IPS DF 6.9 (cell line): ENCODE measurements around the gene SLC24A3.

Source experiments
- DNase-seq: peaks from one replicate; pipeline ENCODE4 v3.0.0-alpha.2; 2013; ENCODE audit warnings: low read depth, low spot score
- H3K27ac ChIP-seq: one replicate; pipeline ENCODE4 v1.5.1; 2013; ENCODE audit warnings: low read length, control low read depth
- H3K27me3 ChIP-seq: 2 replicates; pipeline ENCODE4 v1.6.1; 2013; ENCODE audit warnings: mild to moderate bottlenecking, low read length; ENCODE audit not compliant: control insufficient read depth, insufficient read depth
- H3K36me3 ChIP-seq: 2 replicates; pipeline ENCODE4 v1.6.1; 2013; ENCODE audit warnings: low read length; ENCODE audit not compliant: control insufficient read depth, insufficient read depth
- H3K4me1 ChIP-seq: 2 replicates; pipeline ENCODE4 v1.6.1; 2013; ENCODE audit warnings: low read length; ENCODE audit not compliant: control insufficient read depth, insufficient read depth
- H3K4me3 ChIP-seq: 2 replicates; pipeline ENCODE4 v1.5.1; 2013; ENCODE audit warnings: mild to moderate bottlenecking, low read length
- H3K9me3 ChIP-seq: 2 replicates; pipeline ENCODE4 v1.6.1; 2013; ENCODE audit warnings: low read length, inconsistent platforms; ENCODE audit not compliant: control insufficient read depth, insufficient read depth
- WGBS: extraction: QIAGEN DNeasy Blood & Tissue Kit; methylation state at CpG from one replicate; pipeline ENCODE4 v1.1.7; 2013; ENCODE audit warnings: mixed read lengths, missing lambda C conversion rate; ENCODE audit not compliant: insufficient read length, insufficient coverage; 5-methylcytosine and 5-hydroxymethylcytosine counted together

The SLC24A3 gene

DNA sequence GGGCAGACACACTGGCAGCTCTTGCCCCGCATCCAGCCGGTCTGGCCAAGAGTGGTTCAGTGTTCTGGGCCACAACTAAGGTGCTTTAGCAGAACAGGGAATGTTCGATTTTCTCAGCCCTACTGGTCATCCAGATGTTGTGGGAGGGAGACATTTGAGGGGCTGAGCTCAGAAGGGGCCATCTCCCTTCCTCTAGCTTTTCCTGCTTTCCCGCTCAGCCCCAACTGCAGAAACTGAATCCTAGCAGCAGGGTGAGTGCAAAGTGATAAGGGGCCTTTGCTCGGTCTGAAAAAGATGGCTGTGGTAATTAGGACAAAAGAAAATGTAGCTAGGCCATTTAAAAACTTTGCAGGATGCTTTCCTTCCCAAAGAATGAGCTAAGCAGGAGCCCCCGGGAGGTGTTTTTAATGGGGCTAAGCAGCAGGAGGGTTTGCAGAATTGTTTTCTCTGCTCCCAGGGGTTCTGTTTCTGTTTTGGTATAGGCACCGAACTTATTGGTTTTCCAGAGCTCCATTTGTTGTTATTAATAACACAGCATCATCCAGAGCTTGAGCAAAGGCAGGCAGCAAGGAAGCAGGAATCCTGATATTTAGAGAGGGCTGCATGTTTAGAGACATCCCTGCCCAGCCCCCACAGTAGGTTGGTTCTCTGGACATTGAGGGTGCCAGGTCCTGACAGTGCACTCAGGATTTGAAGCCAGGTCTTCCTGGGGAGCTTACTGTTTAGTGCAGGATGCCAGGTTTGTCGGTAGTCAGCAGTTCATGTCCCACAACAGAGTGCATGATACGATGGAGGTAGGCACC is 210.9 kb downstream of the SLC24A3 start:
- Histone ChIP-seq H3K27ac (no peak overlapping the region), H3K27me3 (no peaks in the 10 kb centered on the region), H3K36me3 (no peaks in the 10 kb centered on the region), H3K9me3 (no peaks in the 10 kb centered on the region), H3K4me1 (peaks cover 11% of the 10 kb centered on the region), H3K4me3 (no peak overlapping the region)
- WGBS, result no CpG with 5 or more reads among the region's 9 CpGs
- no peak for DNase-seq

DNA sequence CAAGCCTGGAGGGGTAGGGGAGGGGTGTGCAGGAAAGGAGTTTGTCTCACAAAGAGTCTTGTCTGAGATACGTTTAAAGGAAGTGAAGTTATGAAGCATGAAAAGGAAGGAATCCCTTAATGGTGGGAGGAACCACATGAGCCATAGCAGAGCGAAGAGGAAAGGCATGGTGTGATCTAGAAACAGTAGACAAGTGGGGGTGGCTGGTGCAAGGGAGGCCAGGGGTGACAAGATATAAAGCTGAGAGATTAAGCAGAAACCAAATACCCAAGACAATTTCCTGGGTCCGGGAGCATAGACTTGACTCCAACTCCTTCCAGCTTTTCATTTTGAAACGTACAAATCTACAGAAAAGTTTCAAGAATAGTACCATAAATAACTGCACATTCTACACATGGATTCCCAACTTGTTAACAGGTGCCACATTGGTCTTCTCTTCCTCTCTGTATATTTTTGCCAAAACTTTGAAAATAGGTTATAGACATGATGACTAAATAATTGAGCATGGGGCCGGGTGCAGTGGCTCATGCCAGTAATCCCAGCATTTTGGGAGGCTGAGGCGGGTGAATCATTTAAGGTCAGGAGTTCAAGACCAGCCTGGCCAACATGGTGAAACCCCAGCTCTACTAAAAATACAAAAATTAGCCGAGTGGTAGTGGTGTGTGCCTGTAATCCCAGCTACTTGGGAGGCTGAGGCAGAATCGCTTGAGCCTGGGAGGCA is 211.6 kb downstream of the SLC24A3 start:
- Histone ChIP-seq H3K27me3 (no peaks in the 10 kb centered on the region), H3K36me3 (no peaks in the 10 kb centered on the region), H3K27ac (no peak overlapping the region), H3K4me3 (no peak overlapping the region), H3K9me3 (no peaks in the 10 kb centered on the region), H3K4me1 (peaks cover 11% of the 10 kb centered on the region)
- WGBS, result no CpG with 5 or more reads among the region's 8 CpGs
- no peak for DNase-seq

- no peak overlapping the region for H3K27ac ChIP-seq
- no peaks in the 10 kb centered on the region for H3K27me3 ChIP-seq
Observed at GRCh38 chr20:19426356-19426755, 213.9 kb downstream of the SLC24A3 start.

GRCh38 chr20:19427480-19427879 is 215.0 kb downstream of the SLC24A3 start:
- no peaks in the 10 kb centered on the region for H3K9me3 ChIP-seq
- peaks cover 11% of the 10 kb centered on the region for H3K4me1 ChIP-seq
- no peaks in the 10 kb centered on the region for H3K27me3 ChIP-seq
- H3K36me3 ChIP-seq, result no peaks in the 10 kb centered on the region
- H3K27ac ChIP-seq, result no peak overlapping the region
- no peak for DNase-seq
- no CpG with 5 or more reads among the region's 9 CpGs for WGBS
- H3K4me3 ChIP-seq, result no peak overlapping the region

More at GRCh38 chr20:19426356-19426755, 213.9 kb downstream of the SLC24A3 start:
- H3K4me3 ChIP-seq, result no peak overlapping the region
- no peaks in the 10 kb centered on the region for H3K36me3 ChIP-seq
- no peak for DNase-seq
- H3K4me1 ChIP-seq, result peaks cover 11% of the 10 kb centered on the region
- H3K9me3 ChIP-seq, result no peaks in the 10 kb centered on the region
- WGBS, result no CpG with 5 or more reads among the region's 3 CpGs

DNA sequence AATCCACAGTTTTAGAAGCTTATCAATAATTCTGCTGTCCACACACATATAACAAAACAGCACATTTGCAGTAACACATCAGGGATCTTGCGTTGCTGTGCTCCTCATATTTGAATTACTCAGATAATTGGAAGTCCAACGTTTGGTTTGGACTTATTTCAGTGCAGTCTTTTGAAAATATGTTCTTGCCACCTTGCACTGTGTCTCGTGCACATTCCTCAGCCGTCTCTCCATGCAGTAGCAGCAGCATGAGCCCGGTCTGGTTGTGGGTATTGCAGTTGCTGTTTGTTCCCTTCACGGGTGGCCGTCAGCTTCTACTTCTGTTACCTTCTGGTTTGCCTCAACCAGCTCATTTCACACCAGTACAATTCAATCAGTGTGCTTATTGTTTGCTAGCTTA is 215.5 kb downstream of the SLC24A3 start:
- Histone ChIP-seq H3K4me3 (no peak overlapping the region), H3K27me3 (no peaks in the 10 kb centered on the region), H3K27ac (no peak overlapping the region), H3K9me3 (no peaks in the 10 kb centered on the region), H3K4me1 (peaks cover 10% of the 10 kb centered on the region), H3K36me3 (no peaks in the 10 kb centered on the region)
- DNase-seq, result no peak
- no CpG with 5 or more reads among the region's 7 CpGs for WGBS

GRCh38 chr20:19428324-19428723 is 215.9 kb downstream of the SLC24A3 start:
- no peak overlapping the region for H3K4me3 ChIP-seq
- no peaks in the 10 kb centered on the region for H3K27me3 ChIP-seq
- DNase-seq, result no peak
- no peak overlapping the region for H3K27ac ChIP-seq
- peaks cover 10% of the 10 kb centered on the region for H3K4me1 ChIP-seq
- WGBS, result no CpG with 5 or more reads among the region's 5 CpGs
- H3K36me3 ChIP-seq, result no peaks in the 10 kb centered on the region
- H3K9me3 ChIP-seq, result no peaks in the 10 kb centered on the region

- H3K9me3 ChIP-seq, result no peaks in the 10 kb centered on the region
- WGBS, result no CpG with 5 or more reads among the region's 7 CpGs
- H3K36me3 ChIP-seq, result no peaks in the 10 kb centered on the region
- no peaks in the 10 kb centered on the region for H3K27me3 ChIP-seq
- no peak overlapping the region for H3K27ac ChIP-seq
- H3K4me1 ChIP-seq, result peaks cover 5% of the 10 kb centered on the region
- no peak for DNase-seq
- H3K4me3 ChIP-seq, result no peak overlapping the region
Observed at GRCh38 chr20:19429538-19429937, 217.1 kb downstream of the SLC24A3 start.

DNA sequence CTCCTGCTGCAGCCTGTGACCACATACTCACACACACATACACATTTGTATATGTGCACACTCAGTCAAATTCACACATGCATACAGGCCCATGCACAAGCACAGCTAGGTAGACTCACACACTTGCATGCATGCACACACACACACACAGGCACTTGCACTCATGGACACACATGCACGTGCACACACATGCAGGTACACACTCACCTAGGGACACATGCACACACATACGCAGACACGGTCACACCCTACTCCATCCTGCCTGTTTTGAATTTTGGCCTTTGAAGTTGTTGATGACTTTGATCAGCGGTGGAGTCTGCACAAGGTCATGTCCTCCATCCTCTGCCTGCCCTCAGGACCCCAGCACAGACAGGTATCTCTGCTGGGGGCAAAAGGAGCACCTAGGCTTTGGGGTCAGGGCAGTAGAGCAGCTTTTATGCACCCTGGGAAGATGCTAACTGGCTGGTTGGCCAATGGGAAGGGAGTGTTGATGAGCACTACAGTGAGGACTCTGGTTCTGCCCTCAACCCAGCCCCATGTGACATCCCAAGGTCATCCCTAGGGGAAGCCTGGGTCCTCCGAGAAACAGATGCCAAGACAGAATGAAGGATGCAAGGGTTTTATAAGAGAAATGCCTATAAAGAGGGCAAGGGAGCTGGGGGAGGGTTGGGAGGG is 218.3 kb downstream of the SLC24A3 start:
- WGBS, result no CpG with 5 or more reads among the region's 5 CpGs

GRCh38 chr20:19431316-19431700 is 218.9 kb downstream of the SLC24A3 start:
- H3K4me1 ChIP-seq, result peaks cover 5% of the 10 kb centered on the region
- no peak overlapping the region for H3K4me3 ChIP-seq
- no peak overlapping the region for H3K27ac ChIP-seq
- no peaks in the 10 kb centered on the region for H3K27me3 ChIP-seq
- H3K9me3 ChIP-seq, result no peaks in the 10 kb centered on the region
- WGBS, result no CpG with 5 or more reads among the region's 4 CpGs
- H3K36me3 ChIP-seq, result no peaks in the 10 kb centered on the region
- no peak for DNase-seq

More for the DNA sequence above, 218.3 kb downstream of the SLC24A3 start:
- DNase-seq, result no peak
- H3K9me3 ChIP-seq, result no peaks in the 10 kb centered on the region
- peaks cover 5% of the 10 kb centered on the region for H3K4me1 ChIP-seq
- H3K36me3 ChIP-seq, result no peaks in the 10 kb centered on the region
- H3K27ac ChIP-seq, result no peak overlapping the region
- no peaks in the 10 kb centered on the region for H3K27me3 ChIP-seq
- H3K4me3 ChIP-seq, result no peak overlapping the region

GRCh38 chr20:19431906-19432305 is 219.5 kb downstream of the SLC24A3 start:
- Histone ChIP-seq H3K4me3 (no peak overlapping the region), H3K9me3 (no peaks in the 10 kb centered on the region), H3K27me3 (no peaks in the 10 kb centered on the region), H3K27ac (no peak overlapping the region), H3K4me1 (peaks cover 3% of the 10 kb centered on the region), H3K36me3 (no peaks in the 10 kb centered on the region)
- no peak for DNase-seq
- WGBS, result no CpG with 5 or more reads among the region's 2 CpGs
